ENCODE results near the gene USP54.

USP54 gene

DNA sequence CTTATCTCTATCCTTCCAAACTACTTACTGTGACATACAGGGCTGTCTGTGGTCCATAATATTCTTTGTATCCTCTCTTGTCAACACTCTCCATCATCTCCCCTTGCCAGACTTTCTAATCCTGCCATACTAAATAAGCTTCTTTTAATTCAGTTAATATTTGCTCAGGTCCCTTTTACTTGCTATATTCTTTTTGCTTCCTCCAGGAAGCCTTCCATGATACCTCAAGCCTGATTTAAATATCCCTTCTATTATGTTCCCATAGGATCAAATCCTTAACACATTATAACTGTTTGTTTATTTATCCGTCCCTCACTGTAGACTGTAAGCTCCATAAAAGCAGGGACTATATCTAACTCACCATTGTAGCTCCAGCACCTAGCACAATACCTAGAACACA is 88.1 kb downstream of the USP54 start:
- TF ChIP-seq, protein P1, sequence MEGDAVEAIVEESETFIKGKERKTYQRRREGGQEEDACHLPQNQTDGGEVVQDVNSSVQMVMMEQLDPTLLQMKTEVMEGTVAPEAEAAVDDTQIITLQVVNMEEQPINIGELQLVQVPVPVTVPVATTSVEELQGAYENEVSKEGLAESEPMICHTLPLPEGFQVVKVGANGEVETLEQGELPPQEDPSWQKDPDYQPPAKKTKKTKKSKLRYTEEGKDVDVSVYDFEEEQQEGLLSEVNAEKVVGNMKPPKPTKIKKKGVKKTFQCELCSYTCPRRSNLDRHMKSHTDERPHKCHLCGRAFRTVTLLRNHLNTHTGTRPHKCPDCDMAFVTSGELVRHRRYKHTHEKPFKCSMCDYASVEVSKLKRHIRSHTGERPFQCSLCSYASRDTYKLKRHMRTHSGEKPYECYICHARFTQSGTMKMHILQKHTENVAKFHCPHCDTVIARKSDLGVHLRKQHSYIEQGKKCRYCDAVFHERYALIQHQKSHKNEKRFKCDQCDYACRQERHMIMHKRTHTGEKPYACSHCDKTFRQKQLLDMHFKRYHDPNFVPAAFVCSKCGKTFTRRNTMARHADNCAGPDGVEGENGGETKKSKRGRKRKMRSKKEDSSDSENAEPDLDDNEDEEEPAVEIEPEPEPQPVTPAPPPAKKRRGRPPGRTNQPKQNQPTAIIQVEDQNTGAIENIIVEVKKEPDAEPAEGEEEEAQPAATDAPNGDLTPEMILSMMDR (IDR thresholded peaks at IDR 0.05; ENCODE audit: extremely low read depth, insufficient read depth, missing control alignments): no peak
- in situ Hi-C loops (cut with MboI; ENCODE audit: low pct_unique_long_range_greater_than_20kb, low sequenced_read_pairs, unreplicated experiment): no loop called here
- no peak for DNase-seq (ENCODE audit: low spot score)

DNA sequence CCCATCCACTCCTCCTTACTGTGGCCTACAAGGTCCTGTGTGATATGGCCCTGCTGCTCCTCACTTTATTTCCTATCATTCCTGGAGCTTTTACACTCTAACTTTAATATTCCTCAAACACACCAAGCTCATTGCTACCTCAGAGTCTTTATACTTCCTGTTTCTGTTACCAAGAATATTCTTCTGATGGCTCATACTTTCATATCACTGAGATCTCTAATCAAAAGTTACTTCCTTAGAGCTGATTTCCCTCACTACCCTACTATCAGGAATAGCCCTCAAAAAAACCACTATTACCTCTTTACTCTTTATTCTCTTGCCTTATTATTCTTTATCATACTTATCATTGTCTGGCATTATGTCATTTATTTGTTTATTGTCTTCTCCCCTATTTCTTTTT is 89.5 kb downstream of the USP54 start:
- TF ChIP-seq, protein P1 (IDR thresholded peaks at IDR 0.05; ENCODE audit: extremely low read depth, insufficient read depth, missing control alignments): no peak
- no peak for DNase-seq (ENCODE audit: low spot score)
- in situ Hi-C loops (cut with MboI; ENCODE audit: low pct_unique_long_range_greater_than_20kb, low sequenced_read_pairs, unreplicated experiment): no loop called here

DNA sequence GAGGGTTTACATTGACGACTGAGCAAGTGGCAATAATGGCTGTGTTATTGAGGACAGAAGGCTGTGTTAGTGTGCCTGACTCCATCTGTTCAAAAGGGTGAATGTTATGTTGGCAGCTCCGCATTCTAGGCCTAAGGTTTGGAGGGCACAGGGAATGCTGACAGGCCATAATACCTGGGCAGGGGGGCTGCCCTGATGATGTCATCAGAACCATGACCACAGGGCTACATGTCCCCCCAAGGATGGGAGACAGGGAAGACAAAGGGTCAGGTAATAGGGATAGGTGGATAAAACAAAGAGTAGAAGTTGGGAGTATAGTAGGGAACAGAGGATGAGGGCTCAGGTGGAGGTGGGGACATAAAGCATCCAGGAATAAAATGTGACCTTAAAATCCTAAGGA is 93.5 kb downstream of the USP54 start:
- in situ Hi-C loops (cut with MboI; ENCODE audit: low pct_unique_long_range_greater_than_20kb, low sequenced_read_pairs, unreplicated experiment): no loop called here

DNA sequence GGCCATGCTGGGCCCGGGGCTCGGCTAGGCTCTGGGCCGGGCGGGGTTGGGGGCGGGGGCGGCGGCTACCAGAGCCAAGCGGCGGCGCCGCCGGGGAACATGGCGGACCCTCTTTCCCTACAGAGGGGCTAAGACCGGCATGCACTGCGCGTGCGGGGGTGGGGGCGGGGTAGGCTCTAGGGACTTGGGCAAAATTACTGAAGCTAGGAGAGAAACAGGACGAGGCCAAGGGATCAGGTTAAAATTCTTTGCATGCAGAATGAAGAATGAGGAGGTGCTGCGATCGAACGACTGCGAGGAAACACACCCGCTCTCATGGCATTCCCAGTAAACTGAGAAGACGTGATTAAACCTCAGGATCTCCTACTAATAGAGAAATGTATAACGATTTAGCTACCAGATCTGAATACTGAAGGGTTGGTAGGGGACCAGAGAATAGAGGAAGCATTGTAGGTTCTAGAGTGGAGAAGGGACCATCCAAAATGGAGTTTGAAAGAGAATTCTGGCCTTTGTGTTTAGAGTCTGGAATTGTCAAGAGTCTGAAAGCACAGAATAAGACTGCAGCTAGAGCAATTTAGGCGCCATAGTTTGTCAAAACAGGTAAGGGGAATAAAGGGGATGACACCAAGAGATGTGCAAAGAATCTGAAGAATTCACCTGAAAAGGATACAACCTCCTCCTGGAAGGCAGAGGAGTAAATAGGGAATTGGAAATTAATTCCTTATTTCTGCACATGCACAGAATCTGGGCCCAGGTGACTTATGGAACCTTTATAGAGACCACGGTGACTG is 95.1 kb downstream of the USP54 start, which contains the start of gene PPP3CB:
Gene PPP3CB, minus strand, starts transcription at position 141 of the 791 bp plus-strand sequence. Its CDS starts 135 bp downstream, at position 6.
- peak; percentile 91 for DNase-seq (ENCODE audit: low spot score)
- TF ChIP-seq, protein P1 (IDR thresholded peaks at IDR 0.05; ENCODE audit: extremely low read depth, insufficient read depth, missing control alignments): no peak
- in situ Hi-C loops (cut with MboI; ENCODE audit: low pct_unique_long_range_greater_than_20kb, low sequenced_read_pairs, unreplicated experiment): no loop called here

More for the DNA sequence above, 93.5 kb downstream of the USP54 start:
- TF ChIP-seq, protein P1 (IDR thresholded peaks at IDR 0.05; ENCODE audit: extremely low read depth, insufficient read depth, missing control alignments): no peak
- DNase-seq (ENCODE audit: low spot score): no peak

DNA sequence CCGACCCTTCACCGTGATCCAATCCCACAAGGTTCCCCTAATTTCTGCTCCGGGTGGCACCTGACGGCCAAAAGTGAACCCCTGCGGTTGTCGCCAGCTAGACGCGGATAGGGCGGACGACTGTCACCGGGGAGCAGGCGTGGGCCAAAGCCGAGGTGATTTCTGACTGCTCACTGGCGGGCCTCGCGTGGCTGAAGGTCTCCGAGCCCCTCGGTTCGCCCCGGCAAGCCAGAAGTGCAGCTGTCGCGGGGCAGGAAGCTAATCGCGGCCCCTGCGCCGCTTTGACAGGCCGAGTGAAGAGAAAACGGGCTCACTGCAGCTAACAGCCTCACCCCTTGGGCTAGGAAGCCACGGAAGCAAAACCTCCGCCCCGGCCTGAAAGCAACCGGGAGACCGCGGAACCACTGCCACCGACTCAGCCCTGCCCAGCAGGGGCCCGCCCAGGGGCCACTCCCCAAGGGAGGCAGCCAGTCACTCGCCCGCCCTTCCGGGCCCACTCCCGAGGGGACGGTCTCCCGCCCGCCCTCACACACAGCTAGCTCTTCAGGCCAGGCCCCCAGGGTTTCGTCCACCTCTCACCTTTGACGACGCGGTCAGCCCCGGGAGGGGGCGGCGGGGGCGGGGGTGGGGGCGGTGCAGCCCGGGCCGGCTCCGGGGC is 95.8 kb downstream of the USP54 start:
- TF ChIP-seq, protein P1 (IDR thresholded peaks at IDR 0.05; ENCODE audit: extremely low read depth, insufficient read depth, missing control alignments): no peak
- peak; percentile 93 for DNase-seq (ENCODE audit: low spot score)
- in situ Hi-C loops (cut with MboI; ENCODE audit: low pct_unique_long_range_greater_than_20kb, low sequenced_read_pairs, unreplicated experiment): no loop called here

DNA sequence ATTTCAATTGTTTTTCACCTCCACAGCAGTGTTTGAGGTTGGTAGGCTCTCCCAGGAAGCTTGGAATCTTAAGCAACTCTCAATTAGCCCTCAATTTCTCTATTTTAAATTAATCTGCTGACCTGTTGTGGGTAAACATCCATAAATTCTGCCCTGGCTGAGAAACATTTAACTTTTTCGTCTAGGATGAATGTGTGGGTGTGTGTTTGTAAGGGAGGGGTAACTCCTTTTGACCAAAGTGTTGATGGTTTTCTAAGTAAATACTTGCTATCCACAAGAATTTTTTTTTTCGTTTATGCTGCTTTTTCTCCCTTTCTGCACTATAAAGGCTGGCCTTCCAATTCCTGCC is 96.3 kb downstream of the USP54 start:
- in situ Hi-C loops (cut with MboI; ENCODE audit: low pct_unique_long_range_greater_than_20kb, low sequenced_read_pairs, unreplicated experiment): no loop called here
- DNase-seq (ENCODE audit: low spot score): no peak
- TF ChIP-seq, protein P1 (IDR thresholded peaks at IDR 0.05; ENCODE audit: extremely low read depth, insufficient read depth, missing control alignments): no peak

All from GM13977 (cell line).